GM12878 (cell line): ENCODE measurements around the gene ANKMY1. TPM values are rescaled to one million over a fixed set of nuclear protein-coding genes. Genes with fewer than 3 reads are reported as not detected.

Experiments used
- ATF7 ChIP-seq: fragments of 450-650 bp; IDR thresholded peaks from 2 replicates; pipeline ENCODE4 v1.6.1; 2016; ENCODE audit warnings: low read depth, mild to moderate bottlenecking
- CBFB ChIP-seq: IDR thresholded peaks from 2 replicates; pipeline ENCODE4 v1.6.1; 2016; ENCODE audit warnings: antibody characterized with exemption, low read depth
- CREB1 ChIP-seq: IDR thresholded peaks from 2 replicates; pipeline ENCODE4 v1.6.1; 2012; ENCODE audit warnings: low read depth, mild to moderate bottlenecking, inconsistent platforms
- EED ChIP-seq: sonication (generic); IDR thresholded peaks from 2 replicates; pipeline ENCODE4 v1.6.1; 2016; ENCODE audit warnings: antibody characterized with exemption, low read depth
- FOXK2 ChIP-seq: fragments of 450-650 bp; IDR thresholded peaks from 2 replicates; pipeline ENCODE4 v1.6.1; 2017; ENCODE audit warnings: mild to moderate bottlenecking, moderate library complexity
- FOXM1 ChIP-seq: IDR thresholded peaks from 2 replicates; pipeline ENCODE4 v1.6.1; 2012; ENCODE audit warnings: low read depth, mild to moderate bottlenecking, inconsistent platforms, low read length, moderate library complexity
- IKZF1 ChIP-seq: fragments of 450-650 bp; conservative IDR thresholded peaks from 2 replicates; pipeline ENCODE4 v1.6.1; 2017; ENCODE audit warnings: antibody characterized with exemption, mild to moderate bottlenecking
- IRF4 ChIP-seq: IDR thresholded peaks from 2 replicates; pipeline ENCODE4 v1.6.1; 2011; ENCODE audit warnings: low read depth, low read length
- KAT2A ChIP-seq: conservative IDR thresholded peaks from 2 replicates; pipeline ENCODE4 v1.6.1; 2011; ENCODE audit warnings: low read depth, low read length; ENCODE audit not compliant: control insufficient read depth
- NBN ChIP-seq: fragments of 450-650 bp; IDR thresholded peaks from 2 replicates; pipeline ENCODE4 v1.6.1; 2016
- NFXL1 ChIP-seq: fragments of 450-650 bp; IDR thresholded peaks from 2 replicates; pipeline ENCODE4 v1.6.1; 2017; ENCODE audit warnings: antibody characterized with exemption, mild to moderate bottlenecking, borderline replicate concordance
- NR2C2 ChIP-seq: IDR thresholded peaks from 2 replicates; pipeline ENCODE4 v1.6.1; 2011; ENCODE audit warnings: borderline replicate concordance, low read depth; ENCODE audit not compliant: control insufficient read depth, insufficient read length
- POU2F2 ChIP-seq: IDR thresholded peaks from 3 replicates; pipeline ENCODE4 v1.6.1; 2011; ENCODE audit warnings: low read depth, mild to moderate bottlenecking, low read length, borderline replicate concordance
- RELA ChIP-seq: fragments of 450-650 bp; IDR thresholded peaks from 2 replicates; pipeline ENCODE4 v1.8.0; 2014; ENCODE audit warnings: borderline replicate concordance; ENCODE audit not compliant: partially characterized antibody
- RUNX3 ChIP-seq: IDR thresholded peaks from 2 replicates; pipeline ENCODE4 v1.6.1; 2012; ENCODE audit warnings: low read length, inconsistent platforms
- SMC3 ChIP-seq: IDR thresholded peaks from 2 replicates; pipeline ENCODE4 v1.6.1; 2011; ENCODE audit warnings: low read length, improper control_type of control experiment, borderline replicate concordance
- SP1 ChIP-seq: IDR thresholded peaks from one replicate; pipeline ENCODE4 v1.6.1; 2011; ENCODE audit warnings: low read depth, low read length
- SRF ChIP-seq, 2 experiments: IDR thresholded peaks; 2 replicates each; pipeline ENCODE4 v1.6.1; 2011; ENCODE audit warnings: low read depth in 2 of 2, low read length in 2 of 2, mild to moderate bottlenecking in 1 of 2, moderate library complexity in 1 of 2
- polyA plus RNA-seq, 11 experiments: library from polyadenylated mRNA; depleted of rRNA in 4 of 11; unstranded in 6 of 11; stranded (reverse) in 5 of 11; fragments of >200 nt; fragmentation: Nextera tagmentation in 4 of 11; fragmentation: Illumina TruSeq in 1 of 11; extraction: Ambion mirVana in 4 of 11; extraction: Trizol in 1 of 11; gene quantifications; 1 replicate in 1 of 11; 2 replicates in 10 of 11; pipeline versions ENCODE4 v1.2.1 to v1.2.3, GENCODE V29; 2011 to 2016; ENCODE audit warnings: inconsistent platforms in 2 of 11, missing spikeins in 2 of 11, low read depth in 1 of 11
- total RNA-seq, 4 experiments: library from RNA; depleted of rRNA in 3 of 4; stranded (reverse); fragments of >200 nt in 3 of 4; fragmentation: Illumina TruSeq in 1 of 4; extraction: Trizol in 1 of 4; gene quantifications; 2 replicates each; pipeline versions ENCODE4 v1.2.1 to v1.2.3, GENCODE V29; 2013 to 2021
- TF ChIP-seq, protein P1 (sequence below): fragments of 450-650 bp; formaldehyde crosslinking; IDR thresholded peaks from 2 replicates; pipeline ENCODE4 v1.4.0; 2020; ENCODE audit warnings: mild to moderate bottlenecking, moderate library complexity
- TF ChIP-seq, protein P2 (sequence below), 3 experiments: IDR thresholded peaks in 2 of 3; conservative IDR thresholded peaks in 1 of 3; 2 replicates each; pipeline ENCODE4 v1.5.1; 2011; ENCODE audit warnings: low read depth in 3 of 3, low read length in 3 of 3, mild to moderate bottlenecking in 3 of 3, control low read depth in 2 of 3, moderate library complexity in 2 of 3, inconsistent platforms in 1 of 3, mixed read lengths in 1 of 3; ENCODE audit not compliant: control insufficient read depth in 2 of 3, insufficient read depth in 1 of 3; ENCODE audit errors: extremely low read depth in 1 of 3

Gene ANKMY1
- total and polyA plus RNA-seq, 10 of the 15 experiments (the other 5 are each of a cell fraction or from before 2014, with no cell fraction given), result 1.1 to 15.3 (median 11.1) TPM

DNA sequence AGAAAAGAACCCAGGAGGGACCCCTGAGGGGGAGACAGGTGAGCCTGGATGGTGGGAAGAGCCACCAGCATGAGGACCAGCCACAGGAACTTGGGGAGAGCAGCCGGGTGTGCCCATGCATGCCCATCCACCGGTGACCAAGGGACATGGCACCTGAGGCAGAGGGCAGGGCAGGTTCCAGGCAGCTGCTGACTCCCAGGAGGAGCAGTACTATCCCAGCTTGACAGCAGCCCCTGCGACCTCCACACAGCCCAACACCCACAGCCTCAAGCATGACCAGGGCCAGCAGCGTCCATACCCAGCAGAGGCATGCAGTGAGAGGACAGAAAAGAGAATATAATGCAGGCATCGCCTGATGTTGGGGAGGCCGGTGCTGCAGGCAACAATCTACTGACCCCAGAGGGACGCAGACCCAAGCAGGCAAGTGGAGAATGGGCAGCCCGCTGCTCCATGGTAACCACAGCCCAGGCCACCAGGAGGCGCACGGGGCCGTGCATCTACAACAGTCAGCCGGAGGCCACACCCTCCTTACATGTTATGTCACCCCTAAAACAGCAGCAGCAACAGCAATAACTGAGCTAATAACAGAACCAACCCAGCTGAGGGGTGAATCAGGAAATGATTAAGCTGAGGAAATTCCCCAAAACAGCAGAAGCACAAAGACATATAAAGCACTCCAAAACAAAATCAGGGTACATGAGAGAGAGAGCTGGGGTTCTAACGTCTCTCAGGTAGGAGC is 44.1 kb downstream of the ANKMY1 start (continued):
- TF ChIP-seq, protein P1, sequence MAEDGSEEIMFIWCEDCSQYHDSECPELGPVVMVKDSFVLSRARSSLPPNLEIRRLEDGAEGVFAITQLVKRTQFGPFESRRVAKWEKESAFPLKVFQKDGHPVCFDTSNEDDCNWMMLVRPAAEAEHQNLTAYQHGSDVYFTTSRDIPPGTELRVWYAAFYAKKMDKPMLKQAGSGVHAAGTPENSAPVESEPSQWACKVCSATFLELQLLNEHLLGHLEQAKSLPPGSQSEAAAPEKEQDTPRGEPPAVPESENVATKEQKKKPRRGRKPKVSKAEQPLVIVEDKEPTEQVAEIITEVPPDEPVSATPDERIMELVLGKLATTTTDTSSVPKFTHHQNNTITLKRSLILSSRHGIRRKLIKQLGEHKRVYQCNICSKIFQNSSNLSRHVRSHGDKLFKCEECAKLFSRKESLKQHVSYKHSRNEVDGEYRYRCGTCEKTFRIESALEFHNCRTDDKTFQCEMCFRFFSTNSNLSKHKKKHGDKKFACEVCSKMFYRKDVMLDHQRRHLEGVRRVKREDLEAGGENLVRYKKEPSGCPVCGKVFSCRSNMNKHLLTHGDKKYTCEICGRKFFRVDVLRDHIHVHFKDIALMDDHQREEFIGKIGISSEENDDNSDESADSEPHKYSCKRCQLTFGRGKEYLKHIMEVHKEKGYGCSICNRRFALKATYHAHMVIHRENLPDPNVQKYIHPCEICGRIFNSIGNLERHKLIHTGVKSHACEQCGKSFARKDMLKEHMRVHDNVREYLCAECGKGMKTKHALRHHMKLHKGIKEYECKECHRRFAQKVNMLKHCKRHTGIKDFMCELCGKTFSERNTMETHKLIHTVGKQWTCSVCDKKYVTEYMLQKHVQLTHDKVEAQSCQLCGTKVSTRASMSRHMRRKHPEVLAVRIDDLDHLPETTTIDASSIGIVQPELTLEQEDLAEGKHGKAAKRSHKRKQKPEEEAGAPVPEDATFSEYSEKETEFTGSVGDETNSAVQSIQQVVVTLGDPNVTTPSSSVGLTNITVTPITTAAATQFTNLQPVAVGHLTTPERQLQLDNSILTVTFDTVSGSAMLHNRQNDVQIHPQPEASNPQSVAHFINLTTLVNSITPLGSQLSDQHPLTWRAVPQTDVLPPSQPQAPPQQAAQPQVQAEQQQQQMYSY (CRISPR knock-in tag), result no peak
- TF ChIP-seq CREB1 (peak; percentile 63), IKZF1 (no peak; the same call in 1 of the 2 replicates), NR2C2 (no peak), POU2F2 (peak; percentile 22; the same call in 1 of the 3 replicates), KAT2A (no peak), IRF4 (peak; percentile 63; the same call in 1 of the 2 replicates), ATF7 (peak; percentile 82), SP1 (peak; percentile 21), FOXM1 (0 out of 2 replicates have a peak, but pooled peaks have one; percentile 37), NBN (peak; percentile 61; the same call in 1 of the 2 replicates), NFXL1 (no peak), EED (peak; percentile 38; the same call in 1 of the 2 replicates), CBFB (peak; percentile 68; the same call in 1 of the 2 replicates), RUNX3 (peak; percentile 92), SRF (IDR thresholded peaks at IDR 0.05; ENCODE audit: low read depth in 2 of 2, low read length in 2 of 2) (0 out of 4 replicates have a peak, but pooled peaks of 1 of the 2 experiments have one; percentile 14), RELA (peak; percentile 65), SMC3 (peak; percentile 98), FOXK2 (peak; percentile 47)
- TF ChIP-seq, protein P2, sequence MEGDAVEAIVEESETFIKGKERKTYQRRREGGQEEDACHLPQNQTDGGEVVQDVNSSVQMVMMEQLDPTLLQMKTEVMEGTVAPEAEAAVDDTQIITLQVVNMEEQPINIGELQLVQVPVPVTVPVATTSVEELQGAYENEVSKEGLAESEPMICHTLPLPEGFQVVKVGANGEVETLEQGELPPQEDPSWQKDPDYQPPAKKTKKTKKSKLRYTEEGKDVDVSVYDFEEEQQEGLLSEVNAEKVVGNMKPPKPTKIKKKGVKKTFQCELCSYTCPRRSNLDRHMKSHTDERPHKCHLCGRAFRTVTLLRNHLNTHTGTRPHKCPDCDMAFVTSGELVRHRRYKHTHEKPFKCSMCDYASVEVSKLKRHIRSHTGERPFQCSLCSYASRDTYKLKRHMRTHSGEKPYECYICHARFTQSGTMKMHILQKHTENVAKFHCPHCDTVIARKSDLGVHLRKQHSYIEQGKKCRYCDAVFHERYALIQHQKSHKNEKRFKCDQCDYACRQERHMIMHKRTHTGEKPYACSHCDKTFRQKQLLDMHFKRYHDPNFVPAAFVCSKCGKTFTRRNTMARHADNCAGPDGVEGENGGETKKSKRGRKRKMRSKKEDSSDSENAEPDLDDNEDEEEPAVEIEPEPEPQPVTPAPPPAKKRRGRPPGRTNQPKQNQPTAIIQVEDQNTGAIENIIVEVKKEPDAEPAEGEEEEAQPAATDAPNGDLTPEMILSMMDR (IDR thresholded peaks at IDR 0.05 in 2 of 3, conservative IDR thresholded peaks at IDR 0.05 in 1 of 3; ENCODE audit: control insufficient read depth in 2 of 3, extremely low read depth in 1 of 3, insufficient read depth in 1 of 3, low read depth in 3 of 3, low read length in 3 of 3), result peak; percentile 97 to 99 (median 98)
